CD4-positive, alpha-beta T cell (primary cell): ENCODE measurements around the gene PRKCH. TPM values are rescaled to one million over a fixed set of nuclear protein-coding genes. Genes with fewer than 3 reads are reported as not detected.

Source experiments
- ATAC-seq: fragments of 200-7000 bp; cut with Tn5 transposase; one replicate; pipeline ENCODE4 v1.10.0; 2022; ENCODE audit warnings: mild to moderate bottlenecking; ENCODE audit not compliant: poor library complexity
- CTCF ChIA-PET: fragments of 350-600 bp; sonication (Branson Sonifier 250); formaldehyde crosslinking; loops from one replicate; lab custom pipeline; 2021; ENCODE audit warnings: antibody characterized with exemption, inconsistent platforms; lab: Charles Lee
- POLR2A ChIA-PET: fragments of 350-600 bp; sonication (Branson Sonifier 250); formaldehyde crosslinking; loops from one replicate; lab custom pipeline; 2021; ENCODE audit warnings: antibody characterized with exemption, inconsistent platforms; lab: Charles Lee
- DNase-seq, 14 experiments: peaks; one replicate each; pipeline ENCODE4 v3.0.0-alpha.2; 2013 to 2020; ENCODE audit warnings: mixed read lengths in 2 of 14
- H3K27ac ChIP-seq, 2 donors: one replicate each; pipeline versions ENCODE4 v1.5.1 to v1.7.0; 2013; ENCODE audit warnings: low read length in 2 of 2, low read depth in 1 of 2, mild to moderate bottlenecking in 1 of 2
- H3K27me3 ChIP-seq, 2 experiments: 1 replicate in 1 of 2; 2 replicates in 1 of 2; pipeline versions ENCODE4 v1.6.1 to v1.7.0; 2013; ENCODE audit warnings: low read length in 2 of 2, control low read depth in 1 of 2, mild to moderate bottlenecking in 1 of 2, moderate library complexity in 1 of 2; ENCODE audit not compliant: insufficient read depth in 2 of 2, control insufficient read depth in 1 of 2
- H3K36me3 ChIP-seq: one replicate; pipeline ENCODE4 v1.6.1; 2013; ENCODE audit warnings: low read length, control low read depth; ENCODE audit not compliant: insufficient read depth
- H3K4me1 ChIP-seq: one replicate; pipeline ENCODE4 v1.6.1; 2013; ENCODE audit warnings: low read length, control low read depth; ENCODE audit not compliant: insufficient read depth
- H3K4me3 ChIP-seq: one replicate; pipeline ENCODE4 v1.5.1; 2013; ENCODE audit warnings: mild to moderate bottlenecking, low read length, moderate library complexity
- H3K9me3 ChIP-seq, 2 experiments: 1 replicate in 1 of 2; 2 replicates in 1 of 2; pipeline versions ENCODE4 v1.6.1 to v1.7.0; 2013; ENCODE audit warnings: low read length in 2 of 2, mild to moderate bottlenecking in 2 of 2, control low read depth in 1 of 2, moderate library complexity in 1 of 2; ENCODE audit not compliant: control insufficient read depth in 1 of 2, insufficient read depth in 1 of 2
- H3K27ac Mint-ChIP-seq: one replicate; pipeline ENCODE4 v1.8.0; 2020; ENCODE audit warnings: mixed read lengths
- H3K27me3 Mint-ChIP-seq: one replicate; pipeline ENCODE4 v1.8.0; 2021; ENCODE audit warnings: mixed read lengths
- H3K36me3 Mint-ChIP-seq: one replicate; pipeline ENCODE4 v1.8.0; 2021; ENCODE audit warnings: low read depth, mixed read lengths
- H3K4me1 Mint-ChIP-seq: one replicate; pipeline ENCODE4 v1.8.0; 2021; ENCODE audit warnings: low read depth, mixed read lengths
- H3K4me3 Mint-ChIP-seq: one replicate; pipeline ENCODE4 v1.8.0; 2020; ENCODE audit warnings: mild to moderate bottlenecking, mixed read lengths
- H3K9me3 Mint-ChIP-seq: one replicate; pipeline ENCODE4 v1.8.0; 2020; ENCODE audit warnings: mixed read lengths
- intact Hi-C, 2 experiments: fragments of 100-400 bp; cut with DNase I in 1 of 2; cut with micrococcal nuclease in 1 of 2; formaldehyde crosslinking; loops; one replicate each; pipeline versions ENCODE4 v1.15.1 to v1.9.0; 2023 to 2025; cut with DNase I, micrococcal nuclease
- total RNA-seq, 174 experiments: library from RNA in 2 of 174; stranded (reverse) in 2 of 174; gene quantifications; one replicate each; pipeline ENCODE4 v1.2.3 and lab custom pipeline; 2021 to 2026
- TF ChIP-seq, protein P1 (sequence below): fragments of 200-600 bp; IDR thresholded peaks from one replicate; pipeline ENCODE4 v1.8.0; 2022; ENCODE audit warnings: antibody characterized with exemption, mild to moderate bottlenecking

The PRKCH gene
- total RNA-seq, 2 experiments from 2014 or later = 378 to 385 TPM

DNA sequence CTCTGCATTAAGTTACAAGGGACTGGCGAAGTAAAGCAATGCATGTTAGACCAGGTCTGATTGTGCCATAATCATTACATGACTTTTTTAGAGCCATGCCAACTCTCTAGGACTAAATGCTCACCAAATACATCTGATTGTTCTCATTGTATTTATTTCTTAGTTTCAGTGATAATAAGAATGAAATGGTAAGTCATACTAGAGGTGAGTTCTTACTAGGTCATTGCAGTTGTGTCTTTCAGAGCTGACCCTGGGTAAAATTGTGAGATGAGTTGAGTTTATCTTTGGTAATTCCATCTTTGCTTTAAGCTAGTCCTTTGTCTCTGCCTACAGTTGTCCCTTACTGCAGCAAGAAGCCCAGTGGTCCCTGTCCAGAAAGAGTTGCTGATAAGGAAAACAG is 73.2 kb downstream of the PRKCH start:
- H3K4me1 ChIP-seq = peaks cover 59% of the 10 kb centered on the region
- H3K27me3 Mint-ChIP-seq = no peaks in the 10 kb centered on the region
- H3K27ac Mint-ChIP-seq = peak overlapping the region; percentile 82

DNA sequence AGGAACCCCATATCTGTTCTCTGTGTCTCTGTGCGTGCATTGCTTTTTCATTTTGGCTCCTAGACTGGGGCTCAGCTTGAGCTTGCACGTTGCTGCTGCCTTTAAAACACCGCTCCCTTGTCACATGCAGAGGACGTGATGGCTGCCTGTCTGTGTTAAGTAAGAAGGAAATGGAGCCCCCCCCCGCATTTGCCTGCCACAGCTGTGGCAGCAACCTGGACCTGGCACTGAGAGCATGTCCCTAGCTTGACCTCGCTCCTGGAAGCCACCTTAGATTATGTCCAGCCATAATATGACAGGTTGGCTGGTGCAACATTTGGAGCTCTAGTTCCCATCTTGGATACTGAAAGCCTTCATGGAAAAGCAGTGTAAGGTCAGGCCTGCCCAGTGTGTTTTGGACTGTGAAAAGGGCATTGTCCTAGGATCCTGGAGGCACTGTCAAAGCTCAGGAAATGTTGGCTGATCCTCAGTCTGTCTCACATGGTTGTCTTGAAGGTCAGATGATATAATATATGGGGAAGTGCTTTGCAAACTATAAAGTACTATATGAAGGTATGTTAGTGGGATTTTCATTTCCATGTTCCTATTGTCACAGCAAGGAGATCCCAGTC is 73.8 kb downstream of the PRKCH start:
- H3K9me3 ChIP-seq = no peaks in the 10 kb centered on the region
- no peak overlapping the region for H3K4me3 ChIP-seq
- no peak overlapping the region for H3K27ac ChIP-seq
- H3K27me3 Mint-ChIP-seq = no peaks in the 10 kb centered on the region
- TF ChIP-seq, protein P1, sequence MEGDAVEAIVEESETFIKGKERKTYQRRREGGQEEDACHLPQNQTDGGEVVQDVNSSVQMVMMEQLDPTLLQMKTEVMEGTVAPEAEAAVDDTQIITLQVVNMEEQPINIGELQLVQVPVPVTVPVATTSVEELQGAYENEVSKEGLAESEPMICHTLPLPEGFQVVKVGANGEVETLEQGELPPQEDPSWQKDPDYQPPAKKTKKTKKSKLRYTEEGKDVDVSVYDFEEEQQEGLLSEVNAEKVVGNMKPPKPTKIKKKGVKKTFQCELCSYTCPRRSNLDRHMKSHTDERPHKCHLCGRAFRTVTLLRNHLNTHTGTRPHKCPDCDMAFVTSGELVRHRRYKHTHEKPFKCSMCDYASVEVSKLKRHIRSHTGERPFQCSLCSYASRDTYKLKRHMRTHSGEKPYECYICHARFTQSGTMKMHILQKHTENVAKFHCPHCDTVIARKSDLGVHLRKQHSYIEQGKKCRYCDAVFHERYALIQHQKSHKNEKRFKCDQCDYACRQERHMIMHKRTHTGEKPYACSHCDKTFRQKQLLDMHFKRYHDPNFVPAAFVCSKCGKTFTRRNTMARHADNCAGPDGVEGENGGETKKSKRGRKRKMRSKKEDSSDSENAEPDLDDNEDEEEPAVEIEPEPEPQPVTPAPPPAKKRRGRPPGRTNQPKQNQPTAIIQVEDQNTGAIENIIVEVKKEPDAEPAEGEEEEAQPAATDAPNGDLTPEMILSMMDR = no peak
- H3K36me3 ChIP-seq = peaks cover 39% of the 10 kb centered on the region
- DNase-seq = peak in 3 of 14 experiments; percentile 24 to 48 (median 47)
- H3K4me3 Mint-ChIP-seq = peak overlapping the region; percentile 64
- intact Hi-C loops = no loop called here
- ChIA-PET POLR2A (interaction anchor here (0.6 to 4.6 kb wide), 17 partner anchors 8 to 99 kb away, joined by 3 to 18 read pairs (median 3); partner anchors contain the start of gene PRKCH), CTCF (interaction anchor here (0.7 to 1.7 kb wide), 6 partner anchors 15 to 403 kb away, joined by 3 to 6 read pairs (median 4); partner anchors contain the start of gene PRKCH)
- peak overlapping the region; percentile 82 for H3K27ac Mint-ChIP-seq
- peak; percentile 50 for ATAC-seq
- H3K4me1 Mint-ChIP-seq = peaks cover 99% of the 10 kb centered on the region
- H3K4me1 ChIP-seq = peaks cover 56% of the 10 kb centered on the region
- no peaks in the 10 kb centered on the region for H3K27me3 ChIP-seq
- H3K36me3 Mint-ChIP-seq = peaks cover 74% of the 10 kb centered on the region
- no peaks in the 10 kb centered on the region for H3K9me3 Mint-ChIP-seq

More for the DNA sequence above, 73.2 kb downstream of the PRKCH start:
- H3K9me3 Mint-ChIP-seq = no peaks in the 10 kb centered on the region
- H3K27me3 ChIP-seq = no peaks in the 10 kb centered on the region
- H3K36me3 ChIP-seq = peaks cover 39% of the 10 kb centered on the region
- ChIA-PET CTCF (interaction anchor here (1.0 to 1.7 kb wide), 3 partner anchors 16 to 73 kb away, joined by 3 to 6 read pairs (median 3); partner anchors contain the start of gene PRKCH), POLR2A (interaction anchor here (0.6 to 4.6 kb wide), 15 partner anchors 9 to 100 kb away, joined by 3 to 18 read pairs (median 3); partner anchors contain the start of gene PRKCH)
- no peak for ATAC-seq
- peaks cover 99% of the 10 kb centered on the region for H3K4me1 Mint-ChIP-seq
- H3K36me3 Mint-ChIP-seq = peaks cover 74% of the 10 kb centered on the region
- no peak overlapping the region for H3K27ac ChIP-seq
- TF ChIP-seq, protein P1 = no peak
- no peaks in the 10 kb centered on the region for H3K9me3 ChIP-seq
- no peak overlapping the region for H3K4me3 ChIP-seq
- H3K4me3 Mint-ChIP-seq = peak overlapping the region; percentile 64
- intact Hi-C loops = no loop called here
- no peak for DNase-seq

- peaks cover 100% of the 10 kb centered on the region for H3K4me1 Mint-ChIP-seq
- CTCF ChIA-PET = interaction anchor here (1.0 kb wide), 1 partner anchor 46 kb away, joined by 4 read pairs; no protein-coding TSS in a partner anchor
Observed at GRCh38 chr14:61396279-61396678, 74.9 kb downstream of the PRKCH start.

More at GRCh38 chr14:61396279-61396678, 74.9 kb downstream of the PRKCH start:
- peak overlapping the region; percentile 82 for H3K27ac Mint-ChIP-seq
- ATAC-seq (peak; percentile 50), DNase-seq (no peak)
- peaks cover 37% of the 10 kb centered on the region for H3K36me3 ChIP-seq
- intact Hi-C loops = no loop called here
- H3K9me3 Mint-ChIP-seq = no peaks in the 10 kb centered on the region
- no peaks in the 10 kb centered on the region for H3K27me3 ChIP-seq
- peak overlapping the region; percentile 46 for H3K4me3 Mint-ChIP-seq
- H3K4me3 ChIP-seq = no peak overlapping the region
- peaks cover 62% of the 10 kb centered on the region for H3K4me1 ChIP-seq
- H3K27ac ChIP-seq = peak overlapping the region in 1 of 2 donors; percentile 38
- TF ChIP-seq, protein P1 = no peak
- no peaks in the 10 kb centered on the region for H3K9me3 ChIP-seq
- POLR2A ChIA-PET = interaction anchor here (0.6 to 4.6 kb wide), 12 partner anchors 10 to 78 kb away, joined by 3 to 18 read pairs (median 5); partner anchors contain the start of gene PRKCH
- peaks cover 67% of the 10 kb centered on the region for H3K36me3 Mint-ChIP-seq
- H3K27me3 Mint-ChIP-seq = no peaks in the 10 kb centered on the region
